ENCODE measurements around the gene BBLN. TPM values are rescaled to one million over a fixed set of nuclear protein-coding genes. Genes with fewer than 3 reads are reported as not detected.

The BBLN gene
- total and polyA plus RNA-seq, 4 donors, result 46.7 to 278 (median 109) TPM

DNA sequence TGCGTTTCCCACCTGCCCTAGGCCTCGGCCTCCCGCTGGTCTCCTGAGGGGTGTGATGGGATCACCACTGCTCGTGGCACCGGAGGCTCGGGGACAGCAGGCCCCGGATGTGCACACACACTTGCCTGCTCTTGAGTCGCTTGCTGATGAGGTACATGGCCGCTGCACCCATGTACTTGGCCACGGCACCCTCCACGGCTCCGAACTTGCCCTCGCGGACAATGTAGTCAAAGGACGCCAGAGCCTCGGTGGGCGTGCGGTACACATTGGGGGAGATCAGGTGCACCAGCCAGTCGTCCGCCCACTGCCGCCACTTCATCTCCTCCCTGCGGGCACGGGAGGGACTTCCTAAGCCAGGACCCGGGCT, 37.3 kb upstream of the BBLN start:
- Histone ChIP-seq H3K27ac (ENCODE audit: low read depth in 1 of 2, low read length in 2 of 2) (no peak overlapping the region), H3K4me3 (ENCODE audit: low read length in 2 of 2) (no peak overlapping the region), H3K36me3 (ENCODE audit: control insufficient read depth in 1 of 2, insufficient read depth in 2 of 2, low read length in 1 of 2) (peaks cover 0 to 1% of the 10 kb centered on the region in 2 donors), H3K9me3 (ENCODE audit: control insufficient read depth, low read length) (no peaks in the 10 kb centered on the region), H3K4me1 (ENCODE audit: control insufficient read depth in 1 of 2, insufficient read depth in 2 of 2, low read length in 2 of 2) (no peaks in the 10 kb centered on the region), H3K27me3 (ENCODE audit: control insufficient read depth in 1 of 2, insufficient read depth in 2 of 2, low read length in 1 of 2) (no peaks in the 10 kb centered on the region)
- intact Hi-C loops (cut with DNase I), result no loop called here
- 93 to 94% methylated on average over 24 of the region's 24 CpGs for WGBS, 2 donors
- DNase-seq, result peak; percentile 40 to 76
- no peak for ATAC-seq (ENCODE audit: low FRiP score)

DNA sequence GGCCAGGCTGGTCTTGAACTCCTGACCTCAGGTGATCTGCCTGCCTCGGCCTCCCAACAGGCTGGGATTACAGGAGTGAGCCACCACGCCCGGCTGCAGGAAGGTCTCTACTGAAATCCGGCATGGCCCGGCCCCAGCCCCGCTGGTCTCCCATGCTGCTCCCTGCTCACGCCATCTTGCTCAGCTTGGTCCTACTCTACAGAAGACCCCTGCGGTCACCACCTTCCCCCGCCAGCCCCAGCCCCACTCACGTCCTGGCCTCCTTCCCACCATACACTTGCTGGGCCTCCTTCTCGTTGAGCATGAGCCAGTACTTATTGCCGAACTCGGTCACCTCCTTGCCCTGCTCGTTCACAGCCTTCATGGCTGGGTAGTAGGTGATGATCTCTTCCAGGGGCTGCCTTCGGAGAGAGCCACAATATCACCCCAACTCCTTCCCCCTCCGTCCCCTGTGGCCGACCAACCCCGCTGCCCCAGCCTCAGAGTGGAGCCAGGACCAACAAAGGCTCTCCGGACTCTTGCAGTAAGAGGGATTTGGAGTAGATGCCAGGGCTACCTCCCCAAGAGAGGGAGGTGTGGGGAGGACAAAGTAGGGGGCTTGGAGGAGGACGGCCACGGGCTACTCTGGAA, 36.5 kb upstream of the BBLN start:
- DNase-seq, result peak; percentile 44 to 75
- H3K4me3 ChIP-seq (ENCODE audit: low read length in 2 of 2), result no peak overlapping the region
- H3K4me1 ChIP-seq (ENCODE audit: control insufficient read depth in 1 of 2, insufficient read depth in 2 of 2, low read length in 2 of 2), result no peaks in the 10 kb centered on the region
- no peaks in the 10 kb centered on the region for H3K27me3 ChIP-seq (ENCODE audit: control insufficient read depth in 1 of 2, insufficient read depth in 2 of 2, low read length in 1 of 2)
- 89 to 90% methylated on average over 21 of the region's 21 CpGs for WGBS, 2 donors
- H3K36me3 ChIP-seq (ENCODE audit: control insufficient read depth in 1 of 2, insufficient read depth in 2 of 2, low read length in 1 of 2), result peaks cover 0 to 1% of the 10 kb centered on the region in 2 donors
- intact Hi-C loops (cut with DNase I), result no loop called here
- no peak for ATAC-seq (ENCODE audit: low FRiP score)
- H3K27ac ChIP-seq (ENCODE audit: low read depth in 1 of 2, low read length in 2 of 2), result no peak overlapping the region
- H3K9me3 ChIP-seq (ENCODE audit: control insufficient read depth, low read length), result no peaks in the 10 kb centered on the region

DNA sequence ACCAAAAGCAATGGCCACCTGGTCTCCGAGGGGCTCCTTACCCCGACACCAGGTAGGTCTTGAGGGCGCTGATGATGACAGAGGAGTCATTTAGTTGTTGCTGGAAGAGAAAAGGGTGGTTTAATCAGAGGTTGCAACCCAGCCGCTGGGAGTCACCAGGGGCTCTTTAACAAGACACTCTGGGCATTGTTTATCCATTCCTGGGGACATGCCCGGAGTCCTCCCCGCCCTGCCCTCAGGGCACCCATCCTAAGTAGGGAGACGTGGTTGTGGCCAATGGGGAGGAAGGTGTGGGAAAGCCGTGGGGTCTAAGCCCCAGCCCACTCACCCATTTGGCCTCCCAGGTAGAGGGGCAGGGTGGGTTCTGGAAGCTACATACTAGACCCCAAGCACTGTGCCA, 35.6 kb upstream of the BBLN start:
- Histone ChIP-seq H3K27me3 (ENCODE audit: control insufficient read depth in 1 of 2, insufficient read depth in 2 of 2, low read length in 1 of 2) (no peaks in the 10 kb centered on the region), H3K36me3 (ENCODE audit: control insufficient read depth in 1 of 2, insufficient read depth in 2 of 2, low read length in 1 of 2) (peaks cover 0 to 1% of the 10 kb centered on the region in 2 donors), H3K27ac (ENCODE audit: low read depth in 1 of 2, low read length in 2 of 2) (no peak overlapping the region), H3K4me1 (ENCODE audit: control insufficient read depth in 1 of 2, insufficient read depth in 2 of 2, low read length in 2 of 2) (no peaks in the 10 kb centered on the region), H3K4me3 (ENCODE audit: low read length in 2 of 2) (no peak overlapping the region), H3K9me3 (ENCODE audit: control insufficient read depth, low read length) (no peaks in the 10 kb centered on the region)
- ATAC-seq (ENCODE audit: low FRiP score) (no peak), DNase-seq (peak; percentile 39 to 52)
- WGBS, 2 donors, result 83 to 87% methylated on average over 8 of the region's 8 CpGs
- intact Hi-C loops (cut with DNase I), result no loop called here

DNA sequence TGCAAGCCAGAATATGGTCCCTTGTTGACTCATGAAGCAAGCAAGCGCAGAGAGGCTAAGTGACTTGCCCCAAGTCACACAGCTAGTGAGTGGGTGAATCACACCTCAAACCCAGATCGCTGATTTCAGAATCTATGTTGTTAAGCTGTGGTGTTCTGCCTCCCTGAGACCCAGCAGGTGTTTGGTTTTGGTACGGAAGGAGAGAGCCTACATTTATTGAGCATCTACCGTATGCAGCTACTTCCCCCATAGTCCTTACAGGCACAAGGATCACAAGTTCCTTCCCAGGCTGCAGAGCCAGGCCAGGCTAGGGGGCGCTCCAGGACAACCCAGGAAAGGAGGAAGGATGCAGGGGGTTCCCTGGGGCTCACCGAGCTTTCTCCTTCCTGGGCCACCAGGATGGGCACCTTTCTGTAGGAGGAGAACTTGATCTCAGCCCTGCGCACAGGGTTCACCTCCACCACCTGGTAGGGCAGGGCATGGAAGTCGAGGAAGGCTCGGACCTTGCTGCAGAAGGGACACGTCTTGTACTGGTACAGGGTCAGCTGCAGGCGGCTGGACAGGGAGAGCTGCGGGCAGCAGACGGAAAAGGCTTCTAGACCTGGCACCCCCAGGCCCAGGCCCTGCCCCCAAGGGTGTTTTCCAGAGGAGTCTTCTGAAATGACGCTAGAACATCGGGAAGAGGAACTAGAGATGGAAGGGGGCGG, 35.0 kb upstream of the BBLN start:
- Histone ChIP-seq H3K27ac (ENCODE audit: low read depth in 1 of 2, low read length in 2 of 2) (no peak overlapping the region), H3K4me3 (ENCODE audit: low read length in 2 of 2) (no peak overlapping the region), H3K4me1 (ENCODE audit: control insufficient read depth in 1 of 2, insufficient read depth in 2 of 2, low read length in 2 of 2) (no peaks in the 10 kb centered on the region), H3K27me3 (ENCODE audit: control insufficient read depth in 1 of 2, insufficient read depth in 2 of 2, low read length in 1 of 2) (no peaks in the 10 kb centered on the region), H3K9me3 (ENCODE audit: control insufficient read depth, low read length) (no peaks in the 10 kb centered on the region), H3K36me3 (ENCODE audit: control insufficient read depth in 1 of 2, insufficient read depth in 2 of 2, low read length in 1 of 2) (peaks cover 0 to 1% of the 10 kb centered on the region in 2 donors)
- intact Hi-C loops (cut with DNase I), result no loop called here
- DNase-seq, result peak; percentile 83 to 85
- no peak for ATAC-seq (ENCODE audit: low FRiP score)
- WGBS, 2 donors, result 70 to 72% methylated on average over 16 of the region's 16 CpGs

DNA sequence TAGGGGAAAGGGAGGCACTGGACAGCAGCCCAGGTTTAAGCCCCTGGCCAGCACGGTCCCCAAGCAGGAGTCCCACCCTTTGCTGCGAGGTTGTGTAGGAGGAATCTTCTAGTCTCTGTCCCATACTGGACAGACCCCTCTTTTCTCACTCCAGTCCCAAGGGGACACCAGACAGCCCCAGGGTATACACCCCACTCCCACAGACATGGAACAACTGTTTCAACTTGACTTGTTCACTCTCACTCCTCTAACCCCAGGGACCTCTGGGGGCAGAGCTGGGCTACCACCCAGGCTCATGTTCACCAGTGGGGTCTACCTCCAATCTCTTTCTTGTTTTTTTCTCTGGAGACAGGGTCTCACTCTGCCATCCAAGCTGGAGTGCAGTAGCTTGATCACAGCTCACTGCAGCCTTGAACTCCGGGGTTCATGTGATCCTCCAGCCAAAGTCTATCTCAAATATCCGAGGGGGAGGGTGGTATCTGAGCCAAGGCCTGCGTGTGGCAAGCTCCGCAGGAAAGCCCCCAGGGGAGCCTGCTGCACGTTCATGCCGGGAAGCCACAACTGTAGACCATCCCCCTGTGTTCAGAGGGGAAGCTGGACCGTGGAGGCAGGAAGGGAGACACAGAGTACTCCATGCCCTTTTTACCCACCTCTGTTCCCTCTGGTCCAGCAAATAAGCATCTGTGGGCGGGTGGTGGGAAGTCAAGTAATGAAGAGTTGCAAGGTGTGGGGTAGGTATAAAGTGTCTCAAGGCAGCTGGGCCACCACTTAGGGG, 34.3 kb upstream of the BBLN start:
- intact Hi-C loops (cut with DNase I), result no loop called here
- DNase-seq, result peak; percentile 44 to 67
- H3K36me3 ChIP-seq (ENCODE audit: control insufficient read depth in 1 of 2, insufficient read depth in 2 of 2, low read length in 1 of 2), result peaks cover 0 to 1% of the 10 kb centered on the region in 2 donors
- H3K9me3 ChIP-seq (ENCODE audit: control insufficient read depth, low read length), result no peaks in the 10 kb centered on the region
- ATAC-seq (ENCODE audit: low FRiP score), result no peak
- H3K4me3 ChIP-seq (ENCODE audit: low read length in 2 of 2), result no peak overlapping the region
- H3K27ac ChIP-seq (ENCODE audit: low read depth in 1 of 2, low read length in 2 of 2), result no peak overlapping the region
- no peaks in the 10 kb centered on the region for H3K27me3 ChIP-seq (ENCODE audit: control insufficient read depth in 1 of 2, insufficient read depth in 2 of 2, low read length in 1 of 2)
- no peaks in the 10 kb centered on the region for H3K4me1 ChIP-seq (ENCODE audit: control insufficient read depth in 1 of 2, insufficient read depth in 2 of 2, low read length in 2 of 2)
- WGBS, 2 donors, result 45 to 54% methylated on average over 10 of the region's 10 CpGs

DNA sequence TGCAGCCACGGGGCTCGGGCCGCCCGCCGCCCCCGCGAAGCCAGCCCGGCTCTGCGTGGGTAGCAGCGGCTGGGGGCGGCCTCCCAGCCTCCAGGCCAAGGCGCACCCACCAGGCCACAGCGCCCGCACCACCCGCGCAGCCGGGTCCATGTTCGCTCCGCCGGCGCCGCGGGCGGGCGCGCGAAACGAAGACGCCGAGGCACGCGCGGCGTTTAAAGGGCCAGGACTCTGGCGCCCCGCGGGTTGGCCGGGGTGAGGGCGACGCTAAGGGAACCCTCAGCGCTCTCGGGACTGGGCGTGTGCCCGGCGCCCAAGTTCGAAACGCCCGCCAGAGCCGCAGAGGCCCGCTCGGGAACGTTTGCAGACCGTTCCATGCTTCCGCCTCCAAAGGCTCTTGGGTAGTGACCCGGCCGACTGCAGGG, 32.5 kb upstream of the BBLN start, which contains the start of gene PTGES2:
TSS of gene PTGES2 (minus strand) at position 162 of the 422 bp plus-strand sequence. CDS start at position 150, 12 bp downstream.
- no peaks in the 10 kb centered on the region for H3K36me3 ChIP-seq (ENCODE audit: control insufficient read depth in 1 of 2, insufficient read depth in 2 of 2, low read length in 1 of 2)
- ATAC-seq (ENCODE audit: low FRiP score) (peak; percentile 94), DNase-seq (peak; percentile 92 to 95)
- no peaks in the 10 kb centered on the region for H3K4me1 ChIP-seq (ENCODE audit: control insufficient read depth in 1 of 2, insufficient read depth in 2 of 2, low read length in 2 of 2)
- H3K4me3 ChIP-seq (ENCODE audit: low read length in 2 of 2), result peak within 1 kb of the TSS; percentile 63 to 69
- WGBS, 2 donors, result 0% methylated on average over 55 to 56 of the region's 56 CpGs
- no peaks in the 10 kb centered on the region for H3K9me3 ChIP-seq (ENCODE audit: control insufficient read depth, low read length)
- intact Hi-C loops (cut with DNase I), result no loop called here
- no peaks in the 10 kb centered on the region for H3K27me3 ChIP-seq (ENCODE audit: control insufficient read depth in 1 of 2, insufficient read depth in 2 of 2, low read length in 1 of 2)
- H3K27ac ChIP-seq (ENCODE audit: low read depth in 1 of 2, low read length in 2 of 2), result peak within 1 kb of the TSS in 1 of 2 donors; percentile 71

DNA sequence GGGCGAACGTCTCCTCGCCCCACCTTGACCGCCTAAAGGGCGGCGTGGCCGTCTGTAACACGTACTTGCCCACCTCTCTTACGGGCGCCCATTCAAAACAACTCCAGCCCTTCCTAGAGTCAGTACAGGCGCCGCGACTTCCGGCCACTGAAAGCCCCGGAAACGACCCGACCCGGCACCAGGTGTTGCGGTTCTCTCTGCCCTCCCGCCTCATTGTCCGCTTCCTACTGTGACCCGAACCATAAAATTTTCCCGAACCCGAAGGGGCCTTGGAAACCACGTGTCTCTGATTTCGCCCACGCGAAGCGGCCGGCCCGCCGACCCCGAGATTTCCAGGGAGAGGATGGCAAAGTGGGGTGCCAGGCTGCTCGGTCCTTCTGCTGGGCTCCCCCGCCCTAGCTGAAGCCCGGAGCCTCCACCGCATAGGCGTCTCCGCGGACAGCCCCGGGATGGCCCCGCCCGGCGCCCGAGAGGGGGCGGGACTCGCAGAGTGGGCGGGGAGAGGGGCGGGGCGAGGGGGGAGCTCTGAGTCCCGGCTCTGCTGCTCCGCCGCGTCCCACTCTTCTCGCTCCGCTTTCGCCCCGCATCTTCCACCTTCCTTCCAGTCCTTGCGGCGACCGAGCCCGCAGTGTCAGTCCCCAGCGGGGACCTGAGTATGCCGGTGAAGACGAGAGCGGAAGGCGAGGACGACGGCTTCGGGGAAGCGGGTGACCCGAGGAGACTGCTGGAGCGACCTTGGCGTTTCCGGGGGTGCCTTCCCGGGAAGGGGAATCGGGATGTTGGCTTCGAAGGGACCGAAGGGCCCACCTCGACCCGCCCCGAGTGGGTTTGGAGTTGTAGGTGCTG, 31.9 kb upstream of the BBLN start:
- Histone ChIP-seq H3K36me3 (ENCODE audit: control insufficient read depth in 1 of 2, insufficient read depth in 2 of 2, low read length in 1 of 2) (no peaks in the 10 kb centered on the region), H3K9me3 (ENCODE audit: control insufficient read depth, low read length) (no peaks in the 10 kb centered on the region), H3K27ac (ENCODE audit: low read depth in 1 of 2, low read length in 2 of 2) (peak overlapping the region in 1 of 2 donors; percentile 71), H3K4me3 (ENCODE audit: low read length in 2 of 2) (peak overlapping the region; percentile 63 to 69), H3K4me1 (ENCODE audit: control insufficient read depth in 1 of 2, insufficient read depth in 2 of 2, low read length in 2 of 2) (no peaks in the 10 kb centered on the region), H3K27me3 (ENCODE audit: control insufficient read depth in 1 of 2, insufficient read depth in 2 of 2, low read length in 1 of 2) (no peaks in the 10 kb centered on the region)
- WGBS, 2 donors, result 0% methylated on average over 75 to 82 of the region's 82 CpGs
- peak; percentile 86 to 94 for DNase-seq
- peak; percentile 95 for ATAC-seq (ENCODE audit: low FRiP score)
- intact Hi-C loops (cut with DNase I), result no loop called here
